NCI-H345 treated with DMSO at 0.1 percent for 48 hours (cell line): ENCODE measurements around the gene SLC15A4.

Experiments used
- DNase-seq: peaks from one replicate; lab custom pipeline; 2025; ENCODE audit not compliant: unreplicated experiment; lab: John Stamatoyannopoulos, UW

Gene SLC15A4

GRCh38 chr12:128794661-128795529 lies 28.9 kb downstream of the SLC15A4 start:
- DNase-seq: no peak

GRCh38 chr12:128793701-128794100 lies 30.1 kb downstream of the SLC15A4 start:
- DNase-seq: no peak

GRCh38 chr12:128792881-128793280 lies 30.9 kb downstream of the SLC15A4 start:
- DNase-seq: no peak

GRCh38 chr12:128792398-128792797 lies 31.4 kb downstream of the SLC15A4 start:
- DNase-seq: no peak

GRCh38 chr12:128791395-128792322 lies 32.1 kb downstream of the SLC15A4 start:
- no peak for DNase-seq

GRCh38 chr12:128790653-128791373 lies 32.9 kb downstream of the SLC15A4 start:
- DNase-seq: no peak

GRCh38 chr12:128790221-128790620 lies 33.5 kb downstream of the SLC15A4 start:
- no peak for DNase-seq

GRCh38 chr12:128789356-128789929 lies 34.3 kb downstream of the SLC15A4 start:
- no peak for DNase-seq

GRCh38 chr12:128787827-128788226 lies 35.9 kb downstream of the SLC15A4 start:
- DNase-seq: no peak

GRCh38 chr12:128786741-128787391 lies 36.9 kb downstream of the SLC15A4 start:
- DNase-seq: no peak

- no peak for DNase-seq
These were observed 39.6 kb downstream of the SLC15A4 start for GRCh38 chr12:128784030-128784760.

GRCh38 chr12:128783129-128783574 lies 40.6 kb downstream of the SLC15A4 start:
- no peak for DNase-seq

GRCh38 chr12:128779901-128780300 lies 43.9 kb downstream of the SLC15A4 start:
- no peak for DNase-seq

GRCh38 chr12:128772249-128772648 lies 51.5 kb downstream of the SLC15A4 start:
- no peak for DNase-seq

- DNase-seq: no peak
These were observed 52.1 kb downstream of the SLC15A4 start for GRCh38 chr12:128771681-128772080.

GRCh38 chr12:128767518-128767917 lies 56.2 kb downstream of the SLC15A4 start:
- DNase-seq: no peak

- DNase-seq: no peak
These were observed 56.8 kb downstream of the SLC15A4 start for GRCh38 chr12:128766738-128767501.

GRCh38 chr12:128763395-128763794 lies 60.4 kb downstream of the SLC15A4 start:
- no peak for DNase-seq

- DNase-seq: no peak
These were observed 62.4 kb downstream of the SLC15A4 start for GRCh38 chr12:128761379-128761790.
